Stimulated activated CD4-positive, alpha-beta T cell treated with anti-CD3 and anti-CD28 coated beads, Interleukin-4, amount 100 ng/mL, for 1 hour (primary cell): ENCODE results near the gene GLIS1.

Source experiments
- DNase-seq: peaks from one replicate; pipeline ENCODE4 v3.0.0-alpha.2; 2020

GLIS1 gene

DNA sequence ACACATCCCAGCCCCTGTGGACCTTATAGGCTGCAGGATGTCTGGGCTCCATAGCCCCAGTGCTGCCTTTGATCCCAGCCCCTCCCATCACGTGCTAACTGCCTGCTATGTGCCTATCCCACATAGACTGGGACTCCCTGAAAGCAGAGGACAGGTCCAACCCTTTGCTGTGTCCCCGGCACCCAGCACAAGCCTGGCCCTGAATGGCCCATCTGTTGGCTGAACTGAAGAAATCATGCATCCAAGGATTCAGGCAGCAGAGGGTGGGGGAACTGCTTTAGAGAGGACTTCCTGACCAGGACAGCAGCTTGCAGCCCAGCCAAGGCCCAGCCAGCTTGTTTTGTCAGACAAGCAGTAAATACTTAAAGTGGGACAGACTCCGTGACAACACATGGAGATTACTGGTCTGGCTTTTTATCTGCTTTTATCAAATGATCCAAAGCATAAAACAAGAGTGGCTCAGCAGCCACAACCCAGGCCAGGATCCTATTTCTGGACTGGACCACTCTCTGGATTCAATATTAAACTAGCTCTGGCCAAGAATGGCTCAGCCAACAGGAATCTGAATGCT, 69.3 kb downstream of the GLIS1 start:
- no peak for DNase-seq

GRCh38 chr1:53666566-53666965, 72.4 kb downstream of the GLIS1 start:
- DNase-seq, result no peak

- no peak for DNase-seq
These were observed 73.0 kb downstream of the GLIS1 start for GRCh38 chr1:53665996-53666395.

- DNase-seq, result no peak
These were observed 75.2 kb downstream of the GLIS1 start for GRCh38 chr1:53663529-53664300.

GRCh38 chr1:53662951-53663350, 76.0 kb downstream of the GLIS1 start:
- no peak for DNase-seq

- no peak for DNase-seq
These were observed 76.8 kb downstream of the GLIS1 start for GRCh38 chr1:53662169-53662568.

DNA sequence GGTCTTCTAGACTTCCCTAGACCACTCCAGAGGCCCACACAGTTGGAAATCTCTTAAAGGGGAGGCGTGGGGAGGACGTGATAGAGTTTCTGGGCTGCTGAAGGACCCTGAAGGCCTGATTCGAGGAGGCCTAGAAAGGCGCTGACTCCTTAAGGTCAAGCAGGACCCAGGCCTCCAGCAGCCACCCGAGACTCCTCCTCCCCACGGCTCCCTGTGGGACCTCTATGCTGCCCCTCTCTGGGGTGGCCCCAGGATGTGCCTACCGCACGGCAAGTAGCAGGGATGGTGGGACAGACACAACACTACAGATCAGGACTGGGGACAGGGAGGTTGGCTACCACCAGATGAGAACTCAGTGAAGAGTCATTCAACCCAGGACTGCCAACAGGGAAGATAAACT, 77.5 kb downstream of the GLIS1 start:
- DNase-seq, result no peak

DNA sequence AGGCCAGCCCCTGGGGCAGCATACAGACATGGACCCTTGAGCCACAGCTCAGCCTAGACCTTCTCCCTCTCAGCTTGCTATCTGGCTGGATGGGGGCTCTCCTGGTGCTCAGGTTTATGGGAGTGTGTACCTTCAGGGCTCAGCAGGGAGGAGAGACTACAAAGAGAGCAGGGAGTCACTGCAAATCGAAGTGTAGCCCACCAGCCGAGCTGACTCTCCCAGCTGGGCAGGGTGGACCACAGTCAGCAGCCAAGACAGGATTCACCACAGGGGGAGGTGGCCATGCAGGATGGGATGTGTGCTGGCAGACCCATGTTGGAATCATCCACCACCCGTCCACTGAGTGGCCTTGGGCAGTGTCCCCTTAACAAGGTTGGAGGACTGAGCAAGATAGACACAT, 78.3 kb downstream of the GLIS1 start:
- no peak for DNase-seq

DNA sequence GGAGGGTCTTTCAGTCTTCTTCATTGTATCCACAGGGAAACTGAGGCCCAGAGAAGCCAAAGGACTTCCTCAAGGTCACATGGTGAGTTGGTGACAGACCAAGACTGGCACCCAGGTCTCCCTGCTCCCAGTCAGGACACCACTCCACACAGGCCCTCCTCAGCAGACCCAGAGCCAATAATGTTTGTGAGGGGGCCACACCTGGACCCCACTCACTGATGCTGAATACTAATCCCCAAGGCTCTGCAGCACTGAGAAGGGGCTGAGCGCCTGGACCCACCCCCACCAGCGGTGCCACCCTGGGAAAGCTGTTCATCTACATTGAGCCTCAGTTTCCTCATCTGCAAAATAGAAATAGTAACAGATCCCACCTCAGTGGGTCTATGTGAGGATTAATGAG, 79.5 kb downstream of the GLIS1 start:
- no peak for DNase-seq

- DNase-seq, result no peak
These were observed 80.3 kb downstream of the GLIS1 start for GRCh38 chr1:53658489-53659230.

- no peak for DNase-seq
These were observed 81.0 kb downstream of the GLIS1 start for GRCh38 chr1:53657891-53658396.

GRCh38 chr1:53657531-53657805, 81.5 kb downstream of the GLIS1 start:
- DNase-seq, result no peak

- DNase-seq, result no peak
These were observed 82.0 kb downstream of the GLIS1 start for GRCh38 chr1:53656747-53657530.

DNA sequence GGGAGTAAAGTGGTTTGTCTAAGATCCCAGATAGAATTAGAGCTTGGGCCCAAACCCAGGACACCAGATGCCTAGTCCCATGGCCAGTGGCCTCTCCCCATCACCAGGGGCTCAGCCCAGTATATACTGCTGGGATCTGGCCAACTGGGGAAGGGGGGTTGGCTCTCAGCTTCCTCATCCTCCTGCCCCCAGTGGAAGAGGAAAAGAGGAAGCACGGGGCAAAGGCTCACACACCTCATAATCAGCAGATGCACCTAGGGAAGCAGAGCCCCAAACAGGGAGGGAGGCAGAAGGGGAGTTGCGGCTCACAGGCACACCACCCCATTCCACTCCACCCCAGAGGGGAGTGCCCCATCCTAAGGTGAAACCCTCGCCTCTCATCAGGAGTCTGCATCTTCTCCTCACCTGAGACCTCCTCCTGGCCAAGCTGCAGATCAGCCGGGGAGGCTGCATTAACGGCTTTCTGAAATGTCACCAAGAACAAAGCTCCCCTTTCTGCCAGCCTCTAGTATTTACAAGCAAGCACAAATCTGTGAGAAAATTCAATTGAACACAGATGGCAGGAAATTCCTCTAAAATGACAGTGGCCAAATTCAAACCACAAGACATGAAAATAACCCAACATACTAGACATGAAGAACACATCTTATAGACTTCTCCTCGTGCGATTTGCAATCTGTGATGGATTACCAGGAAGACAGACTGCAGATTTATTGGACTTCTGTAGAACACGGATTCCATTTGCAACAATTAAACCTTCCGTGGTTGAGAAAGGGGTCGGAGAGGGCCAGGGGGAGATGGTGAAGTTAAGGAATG, 82.8 kb downstream of the GLIS1 start:
- no peak for DNase-seq

- no peak for DNase-seq
These were observed 84.5 kb downstream of the GLIS1 start for GRCh38 chr1:53654216-53655210.

- DNase-seq, result no peak
These were observed 85.3 kb downstream of the GLIS1 start for GRCh38 chr1:53653631-53654030.

- no peak for DNase-seq
These were observed 85.8 kb downstream of the GLIS1 start for GRCh38 chr1:53653200-53653575.

- no peak for DNase-seq
These were observed 86.3 kb downstream of the GLIS1 start for GRCh38 chr1:53652441-53653199.

GRCh38 chr1:53651356-53651755, 87.6 kb downstream of the GLIS1 start:
- DNase-seq, result no peak

GRCh38 chr1:53648516-53648915, 90.4 kb downstream of the GLIS1 start:
- no peak for DNase-seq
